ENCODE data around the gene ADGRL3.

- TF ChIP-seq CTCF (IDR thresholded peaks at IDR 0.05): no peak
- TF ChIP-seq POLR2AphosphoS5 (IDR thresholded peaks at IDR 0.05): no peak
- no peak for TF ChIP-seq POLR2A (IDR thresholded peaks at IDR 0.05)
These were observed 586.1 kb downstream of the ADGRL3 start for GRCh38 chr4:61786211-61786610.
